Activated T-cell treated with anti-CD3 and anti-CD28 coated beads for 24 hours (primary cell): ENCODE results near the gene HYOU1.
"Not testable (repeated sequence)": the region's sequence is repeated elsewhere in the genome, so short reads cannot be mapped to it uniquely, and the experiment has no call there.

Experiments
- DNase-seq: peaks from one replicate; pipeline ENCODE4 v3.0.0-alpha.2; 2020; ENCODE audit warnings: low read depth

The HYOU1 gene

DNA sequence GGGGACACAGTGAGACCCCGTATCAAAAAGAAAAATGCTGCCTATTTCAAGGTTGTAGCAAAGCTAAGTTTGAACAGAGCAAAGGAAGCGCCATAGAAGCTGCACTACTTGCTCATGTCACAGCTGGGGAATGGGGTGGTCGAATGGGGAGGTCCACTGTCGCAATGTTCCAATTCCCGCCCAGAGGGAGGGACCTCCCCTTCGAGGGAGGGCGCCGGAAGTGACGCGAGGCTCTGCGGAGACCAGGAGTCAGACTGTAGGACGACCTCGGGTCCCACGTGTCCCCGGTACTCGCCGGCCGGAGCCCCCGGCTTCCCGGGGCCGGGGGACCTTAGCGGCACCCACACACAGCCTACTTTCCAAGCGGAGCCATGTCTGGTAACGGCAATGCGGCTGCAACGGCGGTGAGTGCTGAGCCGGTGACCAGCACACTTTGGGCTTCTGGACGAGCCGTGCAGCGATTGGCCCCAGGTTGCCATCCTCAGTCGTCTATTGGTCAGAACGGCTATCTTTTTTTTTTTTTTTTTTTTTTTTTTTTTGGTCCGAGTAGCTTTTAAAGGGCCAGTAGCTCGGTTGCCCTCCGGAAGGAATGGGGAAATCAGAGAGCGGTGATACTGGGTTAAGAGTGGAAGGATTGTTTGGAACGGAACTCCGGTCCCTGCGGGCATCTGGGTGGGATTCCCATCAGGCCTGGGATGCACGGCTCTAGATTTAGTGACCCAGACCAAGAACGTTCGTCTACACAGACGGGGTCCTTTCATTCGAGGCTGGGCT, 27.8 kb upstream of the HYOU1 start, which contains the start of gene HMBS:
TSS of gene HMBS (plus strand) at position 219 of the 774 bp plus-strand sequence. CDS start at position 372, 153 bp downstream.
- peak; percentile 91 for DNase-seq

DNA sequence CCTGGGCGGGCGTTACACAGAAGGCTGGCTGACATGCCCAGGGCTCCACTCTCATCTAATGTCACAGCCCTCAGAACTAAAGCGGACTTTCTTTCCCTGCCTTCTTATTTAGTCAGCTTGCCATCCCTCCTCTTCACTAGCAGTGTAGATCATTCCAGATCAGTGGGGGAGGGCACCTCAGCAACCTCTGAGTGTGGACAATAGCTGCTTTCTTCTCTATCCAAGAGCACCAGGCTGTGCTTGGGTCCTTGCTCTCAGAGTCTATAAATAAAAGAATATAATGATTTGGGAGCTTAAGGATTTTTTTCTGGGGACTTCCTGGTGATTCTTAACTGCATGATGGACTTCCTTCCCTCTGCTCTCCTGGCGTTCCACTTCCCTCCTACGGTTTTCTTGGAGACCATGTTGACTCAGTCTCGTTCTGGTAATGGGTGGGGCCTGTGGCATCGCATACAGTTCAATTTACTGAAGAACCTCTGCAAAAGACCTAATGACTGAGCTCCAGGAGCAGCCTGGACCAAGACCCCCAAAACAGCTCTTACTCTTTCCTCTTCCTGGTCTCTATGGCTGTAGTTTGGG, 24.8 kb upstream of the HYOU1 start:
- DNase-seq = no peak

GRCh38 chr11:119078675-119079420, 21.8 kb upstream of the HYOU1 start:
- DNase-seq = no peak

DNA sequence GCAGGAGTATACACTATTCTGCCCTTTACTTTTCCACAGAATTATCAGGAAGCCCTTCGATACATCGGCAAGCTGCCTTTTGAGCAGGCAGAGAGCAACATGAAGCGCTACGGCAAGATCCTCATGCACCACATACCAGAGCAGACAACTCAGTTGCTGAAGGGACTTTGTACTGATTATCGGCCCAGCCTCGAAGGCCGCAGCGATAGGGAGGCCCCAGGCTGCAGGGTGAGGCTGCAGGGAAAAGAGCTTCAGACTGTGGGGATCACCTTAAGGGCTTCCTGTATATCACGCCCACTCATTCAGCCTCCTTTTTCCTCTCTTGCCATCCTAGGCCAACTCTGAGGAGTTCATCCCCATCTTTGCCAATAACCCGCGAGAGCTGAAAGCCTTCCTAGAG, 20.8 kb upstream of the HYOU1 start:
- no peak for DNase-seq

- DNase-seq = peak; percentile 96
Observed at GRCh38 chr11:119067371-119068222, 10.6 kb upstream of the HYOU1 start, which contains the start of gene VPS11. TSS of gene VPS11 (plus strand) at chr11:119067818. CDS start at chr11:119067824, 6 bp downstream.

DNA sequence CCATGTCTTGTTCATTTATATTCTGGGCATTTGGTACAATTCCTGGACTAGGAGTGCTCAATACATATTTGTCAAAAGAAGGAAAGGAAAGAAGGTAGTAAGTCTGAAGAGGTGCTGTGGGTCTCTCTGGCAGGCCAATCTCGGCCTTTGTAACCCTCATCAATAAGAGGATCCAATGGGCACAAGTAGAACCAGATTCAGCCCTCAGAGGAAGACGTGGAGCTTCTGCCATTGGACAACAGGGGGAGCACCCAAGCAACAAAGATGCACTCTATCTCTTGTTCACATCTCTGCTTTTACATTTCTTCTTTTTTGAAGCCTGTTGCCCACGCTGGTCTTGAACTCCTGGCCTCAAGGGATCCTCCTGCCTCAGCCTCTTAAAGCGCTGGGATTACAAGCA, 8.4 kb upstream of the HYOU1 start:
- DNase-seq = peak; percentile 39

DNA sequence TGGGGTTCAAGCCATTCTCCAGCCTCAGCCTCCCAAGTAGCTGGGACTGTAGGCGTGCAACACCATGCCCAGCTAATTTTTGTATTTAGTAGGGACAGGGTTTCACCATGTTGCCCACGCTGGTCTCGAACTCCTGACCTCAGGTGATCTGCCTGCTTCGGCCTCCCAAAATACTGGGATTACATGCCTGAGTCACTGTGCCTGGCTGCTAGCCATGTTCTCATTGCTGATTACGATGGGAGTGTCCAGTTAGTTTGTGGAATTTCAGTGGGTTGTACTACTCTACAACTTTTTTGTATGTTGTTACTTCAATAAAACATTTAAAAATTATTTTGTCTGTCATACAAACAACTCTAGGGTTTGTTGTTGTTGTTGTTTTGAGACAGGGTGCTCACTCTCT, 5.8 kb upstream of the HYOU1 start:
- DNase-seq = no peak

- DNase-seq = no peak
Observed at GRCh38 chr11:119061256-119061655, 4.3 kb upstream of the HYOU1 start.

DNA sequence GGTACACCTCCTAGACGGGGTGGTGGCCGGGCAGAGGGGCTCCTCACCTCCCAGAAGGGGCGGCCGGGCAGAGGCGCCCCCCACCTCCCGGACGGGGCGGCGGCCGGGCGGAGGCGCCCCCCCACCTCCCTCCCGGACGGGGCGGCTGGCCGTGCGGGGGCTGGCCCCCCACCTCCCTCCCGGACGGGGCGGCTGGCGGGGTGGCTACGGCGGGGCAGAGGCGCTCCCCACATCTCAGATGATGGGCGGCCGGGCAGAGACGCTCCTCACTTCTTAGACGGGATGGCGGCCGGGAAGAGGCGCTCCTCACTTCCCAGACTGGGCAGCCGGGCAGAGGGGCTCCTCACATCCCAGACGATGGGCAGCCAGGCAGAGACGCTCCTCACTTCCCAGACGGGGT, 2.1 kb upstream of the HYOU1 start:
- DNase-seq = not testable (repeated sequence)

- DNase-seq = peak; percentile 10
Observed at GRCh38 chr11:119056421-119056999, 495 bp downstream of the HYOU1 start.

DNA sequence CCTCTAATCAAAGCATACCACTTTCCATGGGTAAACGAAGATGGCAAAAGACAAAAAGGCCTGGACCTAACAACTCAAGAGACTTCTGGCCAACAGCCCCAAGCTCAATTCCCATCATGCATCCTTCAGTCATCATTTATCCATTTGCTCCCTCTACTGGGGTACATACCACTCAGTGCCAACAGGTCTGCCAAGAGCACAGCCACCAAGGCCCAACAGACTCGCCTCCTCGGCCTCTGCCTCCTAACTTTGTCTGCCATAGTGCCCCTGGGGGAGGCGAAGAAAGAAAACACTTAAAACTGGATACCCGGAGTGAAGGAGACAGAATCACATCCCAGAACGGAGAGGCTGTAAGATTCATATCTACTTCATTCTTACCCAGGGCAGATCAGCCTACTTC, 1.1 kb downstream of the HYOU1 start:
- peak; percentile 16 for DNase-seq

- no peak for DNase-seq
Observed at GRCh38 chr11:119054418-119054817, 2.6 kb downstream of the HYOU1 start.

DNA sequence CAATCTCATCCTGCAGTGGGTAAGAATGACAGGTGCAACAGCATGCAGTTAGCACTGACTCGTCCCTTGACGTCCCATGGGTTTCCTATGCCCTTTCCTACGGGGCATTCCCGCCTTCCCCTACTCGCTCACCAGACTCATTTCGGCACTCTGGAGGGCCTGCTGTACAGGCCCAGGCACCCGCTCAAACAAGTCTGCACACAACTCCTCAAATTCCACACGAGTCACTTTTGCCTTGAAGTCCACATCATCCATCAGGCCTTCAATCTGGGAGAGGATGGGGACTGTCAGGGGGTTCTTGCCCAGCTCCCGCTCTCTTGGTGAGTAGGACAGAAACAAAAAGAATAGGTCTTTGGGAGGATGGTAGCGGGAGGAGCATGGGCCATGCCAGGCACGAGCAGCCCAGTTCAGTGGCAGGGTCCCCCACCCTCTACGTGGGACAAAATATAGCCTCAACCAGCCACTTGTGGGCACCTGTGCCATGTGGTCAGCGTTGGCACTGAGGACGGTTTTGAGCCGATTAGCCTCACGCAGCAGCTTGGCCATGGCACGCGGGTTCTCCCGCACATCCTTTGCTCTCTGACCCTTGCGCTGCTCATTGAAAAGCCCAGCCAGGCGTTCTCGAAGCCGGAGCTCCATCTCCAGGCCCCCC, 4.7 kb downstream of the HYOU1 start:
- DNase-seq = no peak

DNA sequence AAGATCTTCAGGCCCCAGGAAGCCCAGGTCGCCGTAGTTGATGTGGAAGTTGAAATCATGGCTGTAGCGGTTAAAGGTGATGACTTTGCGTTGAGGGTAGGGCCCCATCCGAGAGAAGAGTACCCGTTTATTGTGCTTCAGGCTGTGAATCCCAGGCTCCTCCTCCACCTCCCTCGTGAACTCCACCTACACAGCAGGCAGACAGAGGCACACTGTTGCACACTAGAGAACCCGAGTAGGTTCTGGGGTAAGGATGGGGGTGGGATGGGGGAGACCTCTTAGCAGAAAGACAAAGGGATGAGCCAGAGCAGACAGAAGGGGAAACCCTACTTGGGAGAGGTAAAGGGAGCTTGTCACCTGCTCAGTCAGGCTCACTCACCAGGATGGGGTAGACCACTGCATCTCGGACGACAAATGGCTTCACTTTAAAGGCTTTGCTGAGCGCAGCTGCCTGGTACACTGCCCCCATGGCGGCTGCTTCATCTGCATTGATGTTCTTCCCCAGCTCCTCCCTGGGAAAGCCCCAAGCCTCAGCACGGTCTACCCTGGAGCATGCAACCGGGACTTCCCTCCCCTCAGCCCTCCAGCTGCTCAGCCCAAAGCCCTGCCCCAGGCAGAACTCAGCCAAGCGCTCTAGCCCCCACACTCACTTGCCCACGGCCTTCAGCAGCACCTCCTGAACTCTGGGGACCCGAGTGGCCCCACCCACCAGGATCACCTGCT, 5.4 kb downstream of the HYOU1 start:
- no peak for DNase-seq

DNA sequence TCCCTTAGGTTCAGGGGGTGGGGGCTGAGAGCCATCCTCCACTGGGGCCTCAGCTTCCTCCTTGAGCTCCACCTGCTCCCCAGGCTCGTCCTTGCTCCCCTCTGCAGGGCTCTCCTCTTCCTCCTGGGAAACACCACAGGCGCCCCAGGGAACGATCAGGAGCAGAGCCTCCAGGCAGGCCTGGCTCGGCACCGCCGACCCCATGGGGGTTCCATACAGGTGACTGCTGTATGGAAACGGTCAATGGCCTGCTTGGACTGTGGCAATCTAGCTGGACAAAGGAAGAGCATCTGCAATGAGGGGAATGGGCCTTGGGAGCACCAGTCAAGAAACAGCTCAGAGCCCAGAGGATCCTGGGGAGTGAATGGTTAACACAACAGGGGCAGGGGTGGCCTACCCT, 7.9 kb downstream of the HYOU1 start:
- DNase-seq = no peak

DNA sequence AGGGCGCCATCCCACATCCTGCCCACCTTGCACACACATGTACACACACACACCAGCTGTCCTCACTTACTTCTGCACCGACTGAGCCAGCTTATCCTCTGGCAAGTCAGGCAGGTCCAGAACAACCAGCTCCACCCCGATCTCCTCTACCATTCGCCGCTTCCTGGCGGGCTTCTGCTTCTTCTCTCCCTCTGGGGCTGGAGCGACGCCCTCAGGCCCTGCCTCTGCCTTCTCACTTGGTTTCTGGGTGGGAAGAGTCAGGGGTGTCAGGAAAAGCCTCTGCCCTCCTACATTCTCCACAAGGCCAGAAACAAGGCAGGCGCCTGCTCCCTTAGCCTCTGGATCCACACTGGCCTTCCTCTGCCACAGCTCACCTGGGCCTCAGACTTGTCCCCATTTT, 8.4 kb downstream of the HYOU1 start:
- DNase-seq = no peak

DNA sequence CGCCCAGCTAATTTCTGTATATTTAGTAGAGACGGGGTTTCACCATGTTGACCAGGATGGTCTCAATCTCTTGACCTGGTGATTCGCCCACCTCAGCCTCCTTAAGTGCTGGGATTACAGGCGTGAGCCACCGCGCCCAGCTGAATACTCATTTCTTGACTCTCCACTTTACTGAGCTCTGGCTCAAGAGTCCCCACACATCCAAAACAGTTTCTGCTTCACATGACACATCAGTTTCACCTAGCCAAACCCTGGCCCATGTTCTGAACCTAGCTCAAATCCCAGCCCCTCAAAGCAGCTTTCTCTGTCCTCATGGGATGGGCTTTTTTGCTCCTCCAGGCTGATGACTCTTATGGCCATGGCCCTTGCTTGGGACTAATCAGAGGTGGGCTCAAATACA, 9.8 kb downstream of the HYOU1 start:
- no peak for DNase-seq

- DNase-seq = no peak
Observed at GRCh38 chr11:119046489-119046888, 10.5 kb downstream of the HYOU1 start.

GRCh38 chr11:119044708-119045107, 12.3 kb downstream of the HYOU1 start:
- no peak for DNase-seq

DNA sequence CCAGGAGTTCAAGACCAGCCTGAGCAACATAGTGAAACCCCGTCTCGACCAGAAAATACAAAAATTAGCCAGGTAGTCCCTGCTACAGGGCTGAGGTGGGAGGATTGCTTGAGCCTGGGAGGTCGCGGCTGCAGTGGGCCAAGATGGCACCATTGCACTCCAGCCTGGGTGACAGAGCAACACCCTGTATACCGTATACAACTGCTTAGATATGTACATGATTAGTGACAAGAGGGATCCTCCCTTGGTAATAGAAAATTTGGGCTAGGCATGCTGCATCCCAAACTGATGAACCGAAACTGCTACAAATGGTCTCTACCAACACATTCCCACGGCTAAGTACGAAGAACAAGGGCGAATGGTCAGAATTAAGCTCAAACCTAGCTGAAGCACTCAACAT, 14.1 kb downstream of the HYOU1 start:
- DNase-seq = no peak
